HepG2 (cell line): ENCODE results near the gene MRPL34. TPM values are rescaled to one million over a fixed set of nuclear protein-coding genes. Genes with fewer than 3 reads are reported as not detected.

Source experiments
- CHD2 ChIP-seq: IDR thresholded peaks from 2 replicates; pipeline ENCODE4 v1.6.1; 2011; ENCODE audit warnings: low read depth, low read length, improper control_type of control experiment
- ESRRA ChIP-seq: sonication (generic); formaldehyde crosslinking; IDR thresholded peaks from 2 replicates; pipeline ENCODE4 v1.5.1; 2020; ENCODE audit warnings: mild to moderate bottlenecking, low read depth, missing genetic modification reagents
- FLYWCH1 ChIP-seq: sonication (generic); formaldehyde crosslinking; IDR thresholded peaks from 2 replicates; pipeline ENCODE4 v1.8.1; 2023; ENCODE audit warnings: mild to moderate bottlenecking, missing genetic modification reagents
- HMG20A ChIP-seq: IDR thresholded peaks from 2 replicates; pipeline ENCODE4 v1.6.1; 2016; ENCODE audit warnings: borderline replicate concordance
- MAFF ChIP-seq: IDR thresholded peaks from 2 replicates; pipeline ENCODE4 v1.6.1; 2011; ENCODE audit warnings: low read depth, low read length, improper control_type of control experiment
- MED8 ChIP-seq: sonication (generic); formaldehyde crosslinking; IDR thresholded peaks from 2 replicates; pipeline ENCODE4 v1.8.1; 2023; ENCODE audit warnings: mild to moderate bottlenecking, missing genetic modification reagents; ENCODE audit not compliant: insufficient replicate concordance
- RARA ChIP-seq: IDR thresholded peaks from 2 replicates; pipeline ENCODE4 v1.6.1; 2016; ENCODE audit warnings: missing genetic modification reagents, missing compliant biosample characterization
- RBM39 ChIP-seq: fragments of 200-400 bp; formaldehyde crosslinking; IDR thresholded peaks from one replicate; pipeline ENCODE4 v1.6.1; 2018; ENCODE audit warnings: antibody characterized with exemption, mild to moderate bottlenecking, low read depth, low read length; ENCODE audit not compliant: poor library complexity, severe bottlenecking
- SP5 ChIP-seq: IDR thresholded peaks from 2 replicates; pipeline ENCODE4 v1.6.1; 2016; ENCODE audit warnings: low read depth, borderline replicate concordance
- SRSF9 ChIP-seq: fragments of 200-400 bp; formaldehyde crosslinking; IDR thresholded peaks from 2 replicates; pipeline ENCODE4 v1.6.1; 2018; ENCODE audit warnings: borderline replicate concordance, mild to moderate bottlenecking, low read depth, low read length; ENCODE audit not compliant: insufficient read depth, poor library complexity, severe bottlenecking
- SYNCRIP ChIP-seq: fragments of 200-400 bp; formaldehyde crosslinking; IDR thresholded peaks from 2 replicates; pipeline ENCODE4 v1.6.1; 2018; ENCODE audit warnings: mild to moderate bottlenecking, low read depth, low read length; ENCODE audit not compliant: insufficient read depth
- ZNF160 ChIP-seq: sonication (generic); formaldehyde crosslinking; IDR thresholded peaks from 2 replicates; pipeline ENCODE4 v1.8.0; 2022; ENCODE audit warnings: mild to moderate bottlenecking, inconsistent platforms, missing genetic modification reagents
- ZNF558 ChIP-seq: sonication (generic); formaldehyde crosslinking; IDR thresholded peaks from 2 replicates; pipeline ENCODE4 v1.9.0; 2022; ENCODE audit warnings: mild to moderate bottlenecking, missing genetic modification reagents, borderline replicate concordance
- ZNF564 ChIP-seq: sonication (generic); formaldehyde crosslinking; IDR thresholded peaks from 2 replicates; pipeline ENCODE4 v1.8.1; 2023; ENCODE audit warnings: mild to moderate bottlenecking, missing genetic modification reagents
- ZNF703 ChIP-seq: sonication (generic); formaldehyde crosslinking; IDR thresholded peaks from 2 replicates; pipeline ENCODE4 v1.5.1; 2020; ENCODE audit warnings: missing genetic modification reagents, mild to moderate bottlenecking, moderate library complexity, borderline replicate concordance
- ZNF777 ChIP-seq: sonication (generic); formaldehyde crosslinking; IDR thresholded peaks from 2 replicates; pipeline ENCODE4 v1.4.0; 2020; ENCODE audit warnings: missing genetic modification reagents
- ZSCAN21 ChIP-seq: sonication (generic); formaldehyde crosslinking; IDR thresholded peaks from 2 replicates; pipeline ENCODE4 v1.8.0; 2022; ENCODE audit warnings: mild to moderate bottlenecking, missing genetic modification reagents, moderate library complexity, borderline replicate concordance
- polyA plus RNA-seq, 8 experiments: library from polyadenylated mRNA; depleted of rRNA in 3 of 8; stranded (reverse) in 7 of 8; unstranded in 1 of 8; fragments of >200 nt; fragmentation: Illumina TruSeq in 4 of 8; extraction: Trizol in 4 of 8; gene quantifications; 2 replicates each; pipeline versions ENCODE4 v1.2.1 to v1.2.3, GENCODE V29; 2011 to 2016; ENCODE audit warnings: low read depth in 4 of 8, missing spikeins in 1 of 8, mixed read lengths in 1 of 8; ENCODE audit not compliant: insufficient read depth in 1 of 8
- total RNA-seq, 5 experiments: library from RNA; depleted of rRNA; stranded (reverse); fragments of >200 nt; fragmentation: Illumina TruSeq; extraction: Trizol; gene quantifications; 2 replicates each; pipeline ENCODE4 v1.2.3, GENCODE V29; 2016; ENCODE audit warnings: low read depth in 1 of 5
- TF ChIP-seq, protein P1 (sequence below): sonication (generic); formaldehyde crosslinking; IDR thresholded peaks from 2 replicates; pipeline ENCODE4 v1.4.0; 2020; ENCODE audit warnings: missing genetic modification reagents
- TF ChIP-seq, protein P2 (sequence below): sonication (generic); formaldehyde crosslinking; IDR thresholded peaks from 2 replicates; pipeline ENCODE4 v1.4.0; 2020; ENCODE audit warnings: missing genetic modification reagents, borderline replicate concordance
- TF ChIP-seq, protein P3 (sequence below): sonication (generic); formaldehyde crosslinking; IDR thresholded peaks from 2 replicates; pipeline ENCODE4 v1.4.0; 2020; ENCODE audit warnings: missing genetic modification reagents

The MRPL34 gene
- total and polyA plus RNA-seq, 2 of the 13 experiments (the other 11 are each of a cell fraction or from before 2014, with no cell fraction given), result 74.0 to 77.3 TPM

DNA sequence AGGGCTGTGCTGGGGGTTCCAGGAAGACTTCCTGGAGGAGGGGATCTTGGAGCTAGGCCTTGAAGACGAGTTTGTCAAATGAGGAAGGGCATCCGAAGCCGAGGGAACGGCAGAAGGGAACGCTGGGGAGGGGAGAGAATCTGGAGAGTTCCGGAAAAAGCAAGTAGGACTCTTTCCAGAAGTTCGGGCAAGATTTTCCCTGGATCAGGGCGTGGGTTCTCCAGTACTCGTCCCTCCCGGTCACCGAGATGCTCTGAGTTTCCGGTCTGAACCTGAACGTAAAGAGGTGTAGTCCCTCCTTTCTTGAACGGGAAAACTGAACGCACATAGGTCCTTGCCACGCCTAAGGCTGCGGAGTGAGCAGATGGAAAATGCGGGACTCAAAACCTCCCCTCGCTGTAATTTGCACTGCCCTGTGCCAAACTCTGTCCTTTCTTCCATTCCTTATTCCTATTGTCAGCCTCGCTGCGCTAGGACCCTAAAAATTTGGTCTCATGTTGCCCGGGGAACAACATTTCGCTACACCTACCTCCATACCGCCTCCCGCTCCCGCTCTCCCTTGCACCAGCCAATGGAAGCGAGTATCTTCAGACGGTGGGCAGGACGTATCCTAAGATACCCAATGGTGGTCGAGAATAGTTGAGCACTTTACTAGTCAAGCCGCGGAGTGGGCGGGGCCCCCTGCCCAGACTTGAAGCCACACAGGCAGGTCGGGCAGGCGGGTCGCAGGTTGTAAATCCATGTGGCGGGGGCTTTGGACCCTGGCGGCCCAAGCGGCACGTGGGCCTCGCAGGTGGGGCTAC lies 31.4 kb downstream of the MRPL34 start, which contains the start of gene GTPBP3 (continued):
- TF ChIP-seq HMG20A (CRISPR knock-in tag), result no peak; the same call in 1 of the 2 replicates
- peak; percentile 13; the same call in 1 of the 2 replicates for TF ChIP-seq ZNF777
- TF ChIP-seq, protein P1, sequence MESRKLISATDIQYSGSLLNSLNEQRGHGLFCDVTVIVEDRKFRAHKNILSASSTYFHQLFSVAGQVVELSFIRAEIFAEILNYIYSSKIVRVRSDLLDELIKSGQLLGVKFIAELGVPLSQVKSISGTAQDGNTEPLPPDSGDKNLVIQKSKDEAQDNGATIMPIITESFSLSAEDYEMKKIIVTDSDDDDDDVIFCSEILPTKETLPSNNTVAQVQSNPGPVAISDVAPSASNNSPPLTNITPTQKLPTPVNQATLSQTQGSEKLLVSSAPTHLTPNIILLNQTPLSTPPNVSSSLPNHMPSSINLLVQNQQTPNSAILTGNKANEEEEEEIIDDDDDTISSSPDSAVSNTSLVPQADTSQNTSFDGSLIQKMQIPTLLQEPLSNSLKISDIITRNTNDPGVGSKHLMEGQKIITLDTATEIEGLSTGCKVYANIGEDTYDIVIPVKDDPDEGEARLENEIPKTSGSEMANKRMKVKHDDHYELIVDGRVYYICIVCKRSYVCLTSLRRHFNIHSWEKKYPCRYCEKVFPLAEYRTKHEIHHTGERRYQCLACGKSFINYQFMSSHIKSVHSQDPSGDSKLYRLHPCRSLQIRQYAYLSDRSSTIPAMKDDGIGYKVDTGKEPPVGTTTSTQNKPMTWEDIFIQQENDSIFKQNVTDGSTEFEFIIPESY, result peak; percentile 37; the same call in 1 of the 2 replicates
- no peak for TF ChIP-seq SRSF9
- no peak for TF ChIP-seq RBM39
- no peak for TF ChIP-seq SYNCRIP
- no peak for TF ChIP-seq ESRRA (CRISPR knock-in tag)
- TF ChIP-seq ZNF564 (CRISPR knock-in tag), result peak; percentile 89
- TF ChIP-seq ZNF558 (CRISPR knock-in tag), result 0 out of 2 replicates have a peak, but pooled peaks have one; percentile 54
- TF ChIP-seq ZNF160 (CRISPR knock-in tag), result 0 out of 2 replicates have a peak, but pooled peaks have one; percentile 8
- no peak for TF ChIP-seq MED8 (CRISPR knock-in tag)
- no peak for TF ChIP-seq ZNF703
- no peak for TF ChIP-seq CHD2
- no peak for TF ChIP-seq ZSCAN21 (CRISPR knock-in tag)
- no peak for TF ChIP-seq MAFF
- peak; percentile 84 for TF ChIP-seq SP5 (CRISPR knock-in tag)
- TF ChIP-seq FLYWCH1 (CRISPR knock-in tag), result no peak
- TF ChIP-seq, protein P2, sequence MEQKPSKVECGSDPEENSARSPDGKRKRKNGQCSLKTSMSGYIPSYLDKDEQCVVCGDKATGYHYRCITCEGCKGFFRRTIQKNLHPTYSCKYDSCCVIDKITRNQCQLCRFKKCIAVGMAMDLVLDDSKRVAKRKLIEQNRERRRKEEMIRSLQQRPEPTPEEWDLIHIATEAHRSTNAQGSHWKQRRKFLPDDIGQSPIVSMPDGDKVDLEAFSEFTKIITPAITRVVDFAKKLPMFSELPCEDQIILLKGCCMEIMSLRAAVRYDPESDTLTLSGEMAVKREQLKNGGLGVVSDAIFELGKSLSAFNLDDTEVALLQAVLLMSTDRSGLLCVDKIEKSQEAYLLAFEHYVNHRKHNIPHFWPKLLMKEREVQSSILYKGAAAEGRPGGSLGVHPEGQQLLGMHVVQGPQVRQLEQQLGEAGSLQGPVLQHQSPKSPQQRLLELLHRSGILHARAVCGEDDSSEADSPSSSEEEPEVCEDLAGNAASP, result peak; percentile 40; the same call in 1 of the 2 replicates
- TF ChIP-seq, protein P3, sequence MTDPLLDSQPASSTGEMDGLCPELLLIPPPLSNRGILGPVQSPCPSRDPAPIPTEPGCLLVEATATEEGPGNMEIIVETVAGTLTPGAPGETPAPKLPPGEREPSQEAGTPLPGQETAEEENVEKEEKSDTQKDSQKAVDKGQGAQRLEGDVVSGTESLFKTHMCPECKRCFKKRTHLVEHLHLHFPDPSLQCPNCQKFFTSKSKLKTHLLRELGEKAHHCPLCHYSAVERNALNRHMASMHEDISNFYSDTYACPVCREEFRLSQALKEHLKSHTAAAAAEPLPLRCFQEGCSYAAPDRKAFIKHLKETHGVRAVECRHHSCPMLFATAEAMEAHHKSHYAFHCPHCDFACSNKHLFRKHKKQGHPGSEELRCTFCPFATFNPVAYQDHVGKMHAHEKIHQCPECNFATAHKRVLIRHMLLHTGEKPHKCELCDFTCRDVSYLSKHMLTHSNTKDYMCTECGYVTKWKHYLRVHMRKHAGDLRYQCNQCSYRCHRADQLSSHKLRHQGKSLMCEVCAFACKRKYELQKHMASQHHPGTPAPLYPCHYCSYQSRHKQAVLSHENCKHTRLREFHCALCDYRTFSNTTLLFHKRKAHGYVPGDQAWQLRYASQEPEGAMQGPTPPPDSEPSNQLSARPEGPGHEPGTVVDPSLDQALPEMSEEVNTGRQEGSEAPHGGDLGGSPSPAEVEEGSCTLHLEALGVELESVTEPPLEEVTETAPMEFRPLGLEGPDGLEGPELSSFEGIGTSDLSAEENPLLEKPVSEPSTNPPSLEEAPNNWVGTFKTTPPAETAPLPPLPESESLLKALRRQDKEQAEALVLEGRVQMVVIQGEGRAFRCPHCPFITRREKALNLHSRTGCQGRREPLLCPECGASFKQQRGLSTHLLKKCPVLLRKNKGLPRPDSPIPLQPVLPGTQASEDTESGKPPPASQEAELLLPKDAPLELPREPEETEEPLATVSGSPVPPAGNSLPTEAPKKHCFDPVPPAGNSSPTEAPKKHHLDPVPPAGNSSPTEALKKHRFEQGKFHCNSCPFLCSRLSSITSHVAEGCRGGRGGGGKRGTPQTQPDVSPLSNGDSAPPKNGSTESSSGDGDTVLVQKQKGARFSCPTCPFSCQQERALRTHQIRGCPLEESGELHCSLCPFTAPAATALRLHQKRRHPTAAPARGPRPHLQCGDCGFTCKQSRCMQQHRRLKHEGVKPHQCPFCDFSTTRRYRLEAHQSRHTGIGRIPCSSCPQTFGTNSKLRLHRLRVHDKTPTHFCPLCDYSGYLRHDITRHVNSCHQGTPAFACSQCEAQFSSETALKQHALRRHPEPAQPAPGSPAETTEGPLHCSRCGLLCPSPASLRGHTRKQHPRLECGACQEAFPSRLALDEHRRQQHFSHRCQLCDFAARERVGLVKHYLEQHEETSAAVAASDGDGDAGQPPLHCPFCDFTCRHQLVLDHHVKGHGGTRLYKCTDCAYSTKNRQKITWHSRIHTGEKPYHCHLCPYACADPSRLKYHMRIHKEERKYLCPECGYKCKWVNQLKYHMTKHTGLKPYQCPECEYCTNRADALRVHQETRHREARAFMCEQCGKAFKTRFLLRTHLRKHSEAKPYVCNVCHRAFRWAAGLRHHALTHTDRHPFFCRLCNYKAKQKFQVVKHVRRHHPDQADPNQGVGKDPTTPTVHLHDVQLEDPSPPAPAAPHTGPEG (CRISPR knock-in tag), result peak; percentile 97
- no peak; the same call in 1 of the 2 replicates for TF ChIP-seq RARA (CRISPR knock-in tag)
